Measurements from ENCODE around the gene GULP1. TPM values are rescaled to one million over a fixed set of nuclear protein-coding genes. Genes with fewer than 3 reads are reported as not detected.

Gene GULP1
- total and polyA plus RNA-seq, 10 of the 15 experiments (the other 5 are each of a cell fraction or from before 2014, with no cell fraction given): 0.02 to 1.3 (median 0.15) TPM; not detected in 5

DNA sequence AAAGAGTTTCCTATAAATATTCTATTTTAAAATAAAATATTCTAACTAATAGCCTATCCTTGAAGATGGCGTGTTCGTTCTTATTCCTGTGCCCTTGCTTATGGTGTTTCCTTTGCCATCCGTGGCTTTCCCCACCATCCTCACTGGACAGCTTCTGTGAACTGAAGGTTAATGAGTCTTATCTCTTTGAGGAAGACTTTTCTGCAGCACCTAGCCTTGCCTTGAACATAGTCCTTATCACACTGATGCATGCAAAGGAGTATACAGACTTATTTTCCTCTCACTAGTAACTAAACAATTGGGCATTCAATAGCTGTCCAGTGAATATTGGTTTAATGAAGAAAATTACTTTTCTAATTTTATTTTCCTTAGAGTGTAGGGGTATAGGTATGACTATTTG is 88.1 kb downstream of the GULP1 start:
- Histone ChIP-seq H3K79me2 (ENCODE audit: control insufficient read depth, insufficient read depth, low read length) (no peaks in the 10 kb centered on the region), H3K4me3 (no peak overlapping the region), H3K9ac (ENCODE audit: control insufficient read depth, insufficient read depth, low read length) (no peak overlapping the region), H3K4me1 (ENCODE audit: control insufficient read depth, insufficient read depth, low read length) (no peaks in the 10 kb centered on the region), H3K36me3 (ENCODE audit: control insufficient read depth in 2 of 2, insufficient read depth in 2 of 2, low read length in 1 of 2) (no peaks in the 10 kb centered on the region), H3K27me3 (replicated peaks in 1 of 2; ENCODE audit: control insufficient read depth in 2 of 2, insufficient read depth in 2 of 2, low read length in 1 of 2) (no peaks in the 10 kb centered on the region), H2AFZ (ENCODE audit: control insufficient read depth, low read depth, low read length) (no peak overlapping the region), H3K27ac (ENCODE audit: control insufficient read depth, insufficient read depth) (no peak overlapping the region), H3K9me3 (replicated peaks; ENCODE audit: control insufficient read depth, insufficient read depth, low read length) (no peaks in the 10 kb centered on the region), H4K20me1 (ENCODE audit: control insufficient read depth, insufficient read depth) (no peaks in the 10 kb centered on the region), H3K4me2 (ENCODE audit: control insufficient read depth, insufficient read depth) (no peak overlapping the region)
- POLR2A ChIA-PET: no interaction called here
- SMC1A ChIA-PET (ENCODE audit: uncharacterized antibody, unreplicated experiment): interaction anchor here (0.6 kb wide), 1 partner anchor 693 kb away, joined by 3 read pairs; no protein-coding TSS in a partner anchor
- RAD21 ChIA-PET (ENCODE audit: unreplicated experiment): no interaction called here
- CTCF ChIA-PET: interaction anchor here (0.7 kb wide), 1 partner anchor 10 kb away, joined by 4 read pairs; no protein-coding TSS in a partner anchor
- in situ Hi-C loops (cut with MboI): no loop called here
- TF ChIP-seq, protein P1, sequence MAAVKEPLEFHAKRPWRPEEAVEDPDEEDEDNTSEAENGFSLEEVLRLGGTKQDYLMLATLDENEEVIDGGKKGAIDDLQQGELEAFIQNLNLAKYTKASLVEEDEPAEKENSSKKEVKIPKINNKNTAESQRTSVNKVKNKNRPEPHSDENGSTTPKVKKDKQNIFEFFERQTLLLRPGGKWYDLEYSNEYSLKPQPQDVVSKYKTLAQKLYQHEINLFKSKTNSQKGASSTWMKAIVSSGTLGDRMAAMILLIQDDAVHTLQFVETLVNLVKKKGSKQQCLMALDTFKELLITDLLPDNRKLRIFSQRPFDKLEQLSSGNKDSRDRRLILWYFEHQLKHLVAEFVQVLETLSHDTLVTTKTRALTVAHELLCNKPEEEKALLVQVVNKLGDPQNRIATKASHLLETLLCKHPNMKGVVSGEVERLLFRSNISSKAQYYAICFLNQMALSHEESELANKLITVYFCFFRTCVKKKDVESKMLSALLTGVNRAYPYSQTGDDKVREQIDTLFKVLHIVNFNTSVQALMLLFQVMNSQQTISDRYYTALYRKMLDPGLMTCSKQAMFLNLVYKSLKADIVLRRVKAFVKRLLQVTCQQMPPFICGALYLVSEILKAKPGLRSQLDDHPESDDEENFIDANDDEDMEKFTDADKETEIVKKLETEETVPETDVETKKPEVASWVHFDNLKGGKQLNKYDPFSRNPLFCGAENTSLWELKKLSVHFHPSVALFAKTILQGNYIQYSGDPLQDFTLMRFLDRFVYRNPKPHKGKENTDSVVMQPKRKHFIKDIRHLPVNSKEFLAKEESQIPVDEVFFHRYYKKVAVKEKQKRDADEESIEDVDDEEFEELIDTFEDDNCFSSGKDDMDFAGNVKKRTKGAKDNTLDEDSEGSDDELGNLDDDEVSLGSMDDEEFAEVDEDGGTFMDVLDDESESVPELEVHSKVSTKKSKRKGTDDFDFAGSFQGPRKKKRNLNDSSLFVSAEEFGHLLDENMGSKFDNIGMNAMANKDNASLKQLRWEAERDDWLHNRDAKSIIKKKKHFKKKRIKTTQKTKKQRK (IDR thresholded peaks at IDR 0.05; ENCODE audit: low read depth, low read length): no peak
- TF ChIP-seq JUNB (IDR thresholded peaks at IDR 0.05) (no peak), RB1 (IDR thresholded peaks at IDR 0.05; ENCODE audit: borderline replicate concordance) (no peak), BMI1 (IDR thresholded peaks at IDR 0.05; ENCODE audit: borderline replicate concordance) (no peak), TCF3 (IDR thresholded peaks at IDR 0.05; ENCODE audit: borderline replicate concordance, insufficient read depth, low read depth, low read length) (no peak), ZNF622 (IDR thresholded peaks at IDR 0.05) (no peak), SIN3A (IDR thresholded peaks at IDR 0.05; ENCODE audit: low read depth, low read length) (no peak), ATF7 (IDR thresholded peaks at IDR 0.05; ENCODE audit: low read depth) (no peak), NR2C2 (IDR thresholded peaks at IDR 0.05; ENCODE audit: borderline replicate concordance, control insufficient read depth, insufficient read length, low read depth) (no peak)
- TF ChIP-seq, protein P2, sequence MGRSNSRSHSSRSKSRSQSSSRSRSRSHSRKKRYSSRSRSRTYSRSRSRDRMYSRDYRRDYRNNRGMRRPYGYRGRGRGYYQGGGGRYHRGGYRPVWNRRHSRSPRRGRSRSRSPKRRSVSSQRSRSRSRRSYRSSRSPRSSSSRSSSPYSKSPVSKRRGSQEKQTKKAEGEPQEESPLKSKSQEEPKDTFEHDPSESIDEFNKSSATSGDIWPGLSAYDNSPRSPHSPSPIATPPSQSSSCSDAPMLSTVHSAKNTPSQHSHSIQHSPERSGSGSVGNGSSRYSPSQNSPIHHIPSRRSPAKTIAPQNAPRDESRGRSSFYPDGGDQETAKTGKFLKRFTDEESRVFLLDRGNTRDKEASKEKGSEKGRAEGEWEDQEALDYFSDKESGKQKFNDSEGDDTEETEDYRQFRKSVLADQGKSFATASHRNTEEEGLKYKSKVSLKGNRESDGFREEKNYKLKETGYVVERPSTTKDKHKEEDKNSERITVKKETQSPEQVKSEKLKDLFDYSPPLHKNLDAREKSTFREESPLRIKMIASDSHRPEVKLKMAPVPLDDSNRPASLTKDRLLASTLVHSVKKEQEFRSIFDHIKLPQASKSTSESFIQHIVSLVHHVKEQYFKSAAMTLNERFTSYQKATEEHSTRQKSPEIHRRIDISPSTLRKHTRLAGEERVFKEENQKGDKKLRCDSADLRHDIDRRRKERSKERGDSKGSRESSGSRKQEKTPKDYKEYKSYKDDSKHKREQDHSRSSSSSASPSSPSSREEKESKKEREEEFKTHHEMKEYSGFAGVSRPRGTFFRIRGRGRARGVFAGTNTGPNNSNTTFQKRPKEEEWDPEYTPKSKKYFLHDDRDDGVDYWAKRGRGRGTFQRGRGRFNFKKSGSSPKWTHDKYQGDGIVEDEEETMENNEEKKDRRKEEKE (IDR thresholded peaks at IDR 0.05): no peak
- no peak for ATAC-seq
- FAIRE-seq: no peak
- 61% methylated on average over 3 of the region's 3 CpGs for WGBS (ENCODE audit: insufficient coverage, insufficient replicate concordance, low lambda C conversion rate, missing lambda C conversion rate)
- intact Hi-C loops (cut with micrococcal nuclease; ENCODE audit: unreplicated experiment): no loop called here
- DNase-seq (ENCODE audit: low read depth, low spot score): no peak
- BruUV-seq (replicated peaks): no TSS peak
